GM12892 (cell line): ENCODE results near the gene CPLX1.
"Not testable (repeated sequence)": the region's sequence is repeated elsewhere in the genome, so short reads cannot be mapped to it uniquely, and the experiment has no call there.

Experiments used
- DNase-seq: peaks from one replicate; pipeline ENCODE4 v3.0.0; 2011; ENCODE audit not compliant: insufficient read length
- FAIRE-seq: peaks from 2 replicates; lab custom pipeline; 2011; peaks lifted over from hg19 to GRCh38; lab: Jason Lieb, UNC
- POLR2A ChIP-seq: IDR thresholded peaks from 2 replicates; pipeline ENCODE4 v1.6.1; 2011; ENCODE audit warnings: low read depth, low read length, control low read depth
- POLR2AphosphoS5 ChIP-seq: IDR thresholded peaks from 2 replicates; pipeline ENCODE4 v1.6.1; 2011; ENCODE audit warnings: low read depth, low read length, control low read depth
- TAF1 ChIP-seq: IDR thresholded peaks from 2 replicates; pipeline ENCODE4 v1.6.1; 2011; ENCODE audit warnings: low read depth, mild to moderate bottlenecking, control low read depth, low read length, borderline replicate concordance

CPLX1 gene

DNA sequence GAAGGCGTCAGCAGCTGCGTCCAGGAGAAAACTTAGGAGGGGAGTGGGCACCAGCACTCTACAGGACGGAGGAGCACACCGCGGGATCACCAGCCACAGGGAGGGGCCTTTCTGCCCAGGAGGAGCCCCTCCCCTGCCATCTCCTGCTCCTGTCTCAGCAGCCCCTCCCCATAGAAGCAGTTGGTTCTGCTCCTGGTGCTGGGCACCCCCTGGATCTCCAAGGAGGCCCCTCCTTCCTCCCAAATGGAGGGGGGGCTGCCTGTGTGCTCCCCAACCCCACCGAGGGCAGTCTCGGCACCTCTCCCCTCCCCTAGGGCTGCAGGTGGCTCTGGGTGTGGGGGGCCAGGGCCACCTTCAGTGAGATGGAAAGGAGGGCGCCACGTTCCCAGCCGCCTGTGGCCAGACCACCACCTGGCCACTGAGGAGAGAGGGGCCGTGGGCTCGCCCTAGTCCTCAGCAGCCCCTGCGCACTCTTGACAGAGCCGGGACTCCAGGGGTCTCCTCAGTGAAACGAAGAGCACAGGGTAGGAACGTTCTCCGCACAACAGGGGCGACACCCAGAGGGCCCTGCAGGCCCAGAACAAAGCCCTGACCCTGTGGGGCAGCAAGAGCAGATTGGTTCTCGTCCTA is 37.8 kb downstream of the CPLX1 start:
- TF ChIP-seq TAF1 (no peak), POLR2AphosphoS5 (no peak), POLR2A (no peak)
- DNase-seq (no peak), FAIRE-seq (no peak)

DNA sequence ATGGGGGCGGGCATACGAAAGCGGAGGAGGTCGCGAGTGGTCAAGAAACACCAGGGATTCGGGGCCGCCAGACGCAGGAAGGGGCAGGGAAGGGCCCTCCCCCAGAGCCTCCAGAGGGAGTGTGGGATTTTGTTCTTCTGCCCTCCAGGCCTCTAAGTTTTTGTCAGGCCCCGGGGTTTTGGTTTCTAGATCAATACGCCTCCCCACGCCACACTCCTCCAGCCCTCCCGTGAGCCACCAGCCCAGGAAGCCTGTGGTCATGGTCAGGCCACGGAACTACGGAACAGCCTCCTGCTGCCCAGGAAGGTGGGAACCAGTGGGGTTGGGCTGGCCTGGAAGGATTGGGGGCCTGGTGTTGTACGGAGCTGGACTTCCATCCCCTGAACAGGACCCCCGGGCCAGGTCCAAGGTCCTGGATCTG is 38.4 kb downstream of the CPLX1 start:
- DNase-seq (no peak), FAIRE-seq (no peak)
- no peak for TF ChIP-seq POLR2A
- no peak for TF ChIP-seq POLR2AphosphoS5
- TF ChIP-seq TAF1 = no peak

DNA sequence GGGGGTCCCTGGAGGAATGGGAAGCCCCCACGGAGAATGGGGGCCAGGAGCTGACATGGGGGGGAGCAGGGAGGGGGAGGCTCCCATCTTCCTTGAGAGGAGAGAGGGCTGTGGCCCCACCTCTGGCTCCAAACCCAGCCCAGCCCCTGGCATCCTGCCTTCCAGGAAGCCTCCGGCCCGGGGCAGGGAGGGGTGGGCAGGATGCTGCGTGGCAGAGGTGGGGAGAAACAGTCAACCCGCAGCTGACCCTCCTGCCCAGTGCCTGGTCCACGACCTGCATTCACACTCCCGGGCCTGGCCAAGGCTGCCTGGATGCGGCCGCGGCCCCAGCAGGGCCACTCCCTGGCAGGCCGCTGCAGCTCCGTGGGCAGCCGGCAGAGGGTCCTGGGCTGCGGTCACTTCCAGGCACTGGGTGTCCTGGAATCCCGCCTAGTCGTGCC is 39.0 kb downstream of the CPLX1 start:
- no peak for FAIRE-seq
- no peak for DNase-seq
- TF ChIP-seq TAF1 (no peak), POLR2A (no peak), POLR2AphosphoS5 (no peak)

DNA sequence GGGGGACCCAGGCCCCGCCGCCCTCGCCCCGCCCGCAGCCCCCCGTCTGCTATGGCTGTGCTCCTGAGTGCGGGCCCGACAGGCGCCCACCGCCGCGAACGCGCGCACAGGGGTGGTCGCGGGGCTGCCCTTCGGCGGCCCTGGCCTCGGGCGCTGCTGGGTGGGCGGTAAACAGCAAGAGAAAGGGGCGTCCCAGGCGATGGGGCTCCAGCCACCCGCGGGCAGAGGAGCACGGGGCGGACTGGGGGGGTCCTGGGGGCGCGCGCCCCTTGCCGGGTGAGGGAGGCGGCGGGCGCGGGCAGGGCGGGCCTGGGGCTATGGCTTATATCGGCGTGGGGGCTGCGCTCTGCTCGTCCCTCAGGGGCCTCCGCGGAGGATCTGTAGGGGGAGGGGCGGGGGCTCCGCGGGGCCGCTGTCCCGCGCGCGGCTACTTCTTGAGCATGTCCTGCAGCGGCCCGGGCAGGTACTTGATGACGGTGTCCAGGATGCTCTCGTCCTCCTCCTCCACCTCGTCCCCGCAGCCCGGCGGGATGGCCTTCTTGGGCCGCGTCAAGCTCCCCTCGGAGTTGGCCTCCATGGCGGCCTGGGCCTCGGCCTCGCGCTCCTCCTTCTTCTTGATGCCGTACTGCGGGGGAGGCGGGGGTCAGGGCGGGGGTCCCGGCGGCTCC is 39.7 kb downstream of the CPLX1 start:
- FAIRE-seq (no peak), DNase-seq (no peak)
- TF ChIP-seq POLR2AphosphoS5 (no peak), TAF1 (no peak), POLR2A (no peak)

DNA sequence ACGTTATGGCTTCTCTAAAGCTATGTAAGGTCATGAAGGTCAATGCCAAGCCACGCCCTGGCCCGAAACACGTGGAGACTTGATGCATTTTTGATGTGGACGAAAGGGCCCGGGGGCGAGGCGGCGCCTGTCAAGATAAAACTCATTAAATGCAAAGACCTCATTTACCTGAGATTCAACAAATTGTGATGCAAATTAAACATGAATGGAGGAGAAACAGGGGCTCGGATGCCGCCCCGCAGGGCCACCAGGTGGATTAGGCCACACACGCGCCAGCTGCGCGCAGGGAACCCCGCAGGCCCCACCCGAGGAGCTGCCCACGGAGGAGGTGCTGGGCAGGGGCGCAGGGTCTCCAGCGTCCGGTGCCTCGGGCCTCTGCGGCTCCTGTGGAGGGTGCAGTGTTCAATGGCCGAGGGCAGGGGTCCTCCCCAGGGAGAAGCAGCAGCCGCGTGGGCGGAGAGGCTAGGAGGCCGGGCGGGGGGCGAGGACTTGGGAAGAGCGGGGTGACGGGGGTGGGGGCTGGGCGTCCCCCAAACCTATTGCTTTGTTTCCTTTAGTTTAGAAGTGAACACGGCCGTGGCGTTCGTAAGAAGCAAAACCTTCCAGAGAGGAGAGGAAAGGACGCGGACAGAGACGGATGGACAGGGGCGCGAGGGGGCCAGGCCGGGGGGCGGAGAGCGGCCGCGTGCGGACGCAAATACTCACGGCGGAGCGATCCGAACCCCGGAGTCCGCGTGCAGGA is 40.4 kb downstream of the CPLX1 start:
- TF ChIP-seq POLR2AphosphoS5 (no peak), TAF1 (no peak), POLR2A (no peak)
- no peak for DNase-seq
- FAIRE-seq = no peak

DNA sequence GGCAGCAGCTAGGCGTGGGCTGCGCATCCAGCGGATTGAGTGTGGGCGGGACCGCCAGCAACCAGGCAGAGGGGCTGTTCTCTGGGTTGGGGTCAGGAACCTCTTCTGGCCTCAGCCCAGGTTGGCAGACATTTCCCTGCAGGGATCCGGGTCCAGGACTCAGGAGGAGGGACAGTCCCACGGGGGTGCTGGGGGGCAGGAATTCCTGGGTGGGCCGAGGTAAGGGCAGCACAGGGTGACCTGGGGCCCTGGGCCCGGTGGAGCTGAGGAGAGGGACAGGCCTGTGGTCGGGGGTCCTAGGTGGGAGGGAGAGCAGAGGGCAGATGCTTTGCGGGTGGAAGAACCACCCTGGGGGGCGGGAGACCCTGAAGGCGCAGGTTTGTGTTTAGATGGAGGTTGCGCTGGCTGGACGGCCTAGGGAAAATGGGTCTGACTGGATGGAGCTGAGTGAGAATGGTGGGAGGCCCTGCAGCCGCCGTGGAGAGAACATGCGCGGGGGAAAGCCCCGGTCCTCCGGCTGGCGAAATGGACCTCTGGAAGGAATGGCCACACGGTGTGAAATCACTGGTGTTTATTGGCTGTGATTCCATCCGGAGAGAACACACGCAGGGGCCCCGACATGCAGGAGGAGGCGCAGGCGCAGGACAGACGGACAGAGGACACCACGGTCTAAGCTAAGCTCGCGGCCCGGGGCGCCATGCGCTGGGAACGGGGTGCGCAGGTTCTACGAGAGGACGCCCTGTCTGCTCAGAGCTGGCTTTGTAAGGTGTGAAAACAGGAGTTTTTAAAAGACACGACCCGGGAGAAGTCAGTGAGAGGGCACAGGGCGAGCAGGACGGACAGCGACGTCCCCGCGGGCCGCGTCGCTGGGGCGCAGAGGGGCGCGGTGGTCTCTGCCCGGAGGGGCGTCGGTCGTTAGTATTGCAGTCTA is 41.3 kb downstream of the CPLX1 start:
- FAIRE-seq = no peak

DNA sequence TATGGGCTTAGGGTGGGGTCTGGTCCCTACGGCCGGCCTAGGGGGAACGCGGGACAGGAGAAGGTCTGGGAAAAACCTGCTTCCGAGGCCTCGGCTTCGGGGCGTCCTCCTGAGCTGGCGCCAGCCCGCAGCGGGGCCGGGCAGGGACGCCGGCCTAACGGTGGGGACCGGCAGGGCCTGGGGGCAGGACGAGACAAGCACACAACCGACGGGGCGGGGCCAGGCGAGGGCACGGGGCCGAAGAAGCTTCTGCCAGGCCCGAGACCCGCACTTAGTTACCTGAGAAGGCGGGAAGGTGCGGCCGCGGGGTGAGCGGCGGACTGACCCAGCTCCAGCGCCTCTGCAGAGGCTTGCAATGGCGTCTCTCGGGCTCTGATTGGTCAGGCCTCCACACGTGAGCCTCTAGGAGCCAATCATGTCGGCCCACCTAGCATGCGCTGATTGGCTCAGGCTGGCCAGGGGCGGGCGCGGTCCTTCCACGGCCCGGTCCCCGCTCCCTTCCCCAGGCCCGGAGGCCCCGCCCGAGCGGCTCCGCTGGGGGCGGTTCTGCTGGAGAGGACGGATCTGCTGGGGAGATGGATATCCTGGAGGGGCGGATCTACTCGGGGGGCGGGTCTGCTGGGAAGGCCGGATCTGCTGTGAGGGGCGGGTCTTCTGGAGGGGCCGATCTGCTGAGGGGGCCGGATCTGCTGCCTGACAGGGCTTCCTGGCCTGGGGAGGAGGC is 44.3 kb downstream of the CPLX1 start:
- FAIRE-seq = peak; percentile 99
- peak; percentile 97 for DNase-seq
- TF ChIP-seq POLR2A (peak; percentile 93), TAF1 (peak; percentile 82), POLR2AphosphoS5 (peak; percentile 93)

More for the DNA sequence above, 41.3 kb downstream of the CPLX1 start:
- no peak for DNase-seq
- no peak for TF ChIP-seq TAF1
- no peak for TF ChIP-seq POLR2AphosphoS5
- TF ChIP-seq POLR2A = no peak

DNA sequence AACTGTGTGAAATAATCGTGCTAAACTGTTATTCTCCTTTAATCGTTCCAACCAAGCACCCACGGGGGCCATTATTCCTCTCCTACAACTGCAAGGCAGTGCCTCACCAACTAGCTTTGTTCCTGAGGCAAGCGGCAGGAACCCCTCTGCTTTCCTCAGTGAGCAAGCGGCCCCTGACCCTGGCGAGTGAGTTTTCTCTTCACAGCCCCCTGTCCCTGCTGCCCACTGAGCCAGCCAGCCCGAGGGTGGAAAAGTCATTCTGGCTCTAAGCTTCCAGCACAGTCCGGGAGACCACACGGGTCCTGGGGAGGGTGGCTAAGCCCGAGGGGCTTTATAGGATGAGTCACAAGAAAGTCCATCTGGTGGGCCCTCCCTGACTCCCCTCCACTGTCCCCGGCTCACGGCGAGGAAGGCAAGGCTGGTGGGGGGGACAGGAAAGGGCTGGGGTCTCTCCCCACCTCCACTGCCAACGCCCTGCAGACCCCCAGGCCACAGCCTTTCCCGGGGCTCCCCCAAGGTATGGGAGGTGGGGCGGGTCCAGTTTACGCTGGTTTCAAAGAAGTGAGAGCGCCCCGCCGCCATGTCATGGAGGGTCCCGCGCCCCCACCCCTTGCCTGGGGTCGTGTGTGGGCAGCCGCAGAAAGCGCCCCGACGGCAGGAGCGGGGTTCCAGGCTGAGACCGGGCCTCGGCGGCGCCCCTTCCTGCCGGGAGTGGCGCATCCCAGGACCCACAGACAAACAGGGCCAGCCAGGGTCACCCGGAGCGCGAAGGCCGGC is 45.0 kb downstream of the CPLX1 start:
- TF ChIP-seq POLR2AphosphoS5 = no peak
- TF ChIP-seq POLR2A = no peak
- no peak for TF ChIP-seq TAF1
- DNase-seq = no peak
- no peak for FAIRE-seq

DNA sequence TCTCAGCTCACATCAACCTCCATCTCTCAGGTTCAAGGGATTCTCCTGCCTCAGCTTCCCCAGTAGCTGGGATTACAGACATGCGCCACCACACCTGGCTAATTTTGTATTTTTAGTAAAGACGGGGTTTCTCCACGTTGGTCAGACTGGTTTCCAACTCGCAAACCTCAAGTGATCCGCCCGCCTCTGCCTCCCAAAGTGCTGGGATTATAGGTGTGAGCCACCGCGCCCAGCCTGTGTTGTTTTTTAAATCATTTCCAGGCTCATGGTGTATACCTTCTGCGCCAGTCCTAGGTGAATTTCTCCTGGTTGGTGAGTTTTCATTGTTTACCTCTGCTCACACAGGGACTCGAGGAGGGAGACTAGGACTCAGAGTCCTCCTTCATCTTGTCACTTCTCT is 45.7 kb downstream of the CPLX1 start:
- not testable (repeated sequence) for DNase-seq

DNA sequence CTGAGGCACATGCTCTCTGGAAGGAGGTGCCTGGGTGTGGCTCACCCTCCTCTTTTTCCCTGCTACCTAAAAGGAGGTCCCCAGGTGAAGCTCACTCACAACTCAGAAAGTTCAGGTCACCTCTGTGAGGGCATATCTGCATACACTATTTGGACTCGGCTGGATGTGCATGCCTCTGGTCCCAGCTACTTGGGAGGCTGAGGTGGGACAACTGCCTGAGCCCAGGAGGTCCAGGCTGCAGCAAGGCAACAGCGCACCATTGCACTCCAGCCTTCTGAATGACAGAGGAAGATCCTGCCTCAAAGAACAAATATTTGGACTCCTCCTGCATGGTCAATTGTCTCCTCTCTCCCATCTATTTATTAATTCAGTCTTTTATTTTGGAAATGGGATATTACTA is 46.4 kb downstream of the CPLX1 start:
- DNase-seq (no peak), FAIRE-seq (no peak)
- TF ChIP-seq POLR2AphosphoS5 (0 out of 2 replicates have a peak, but pooled peaks have one; percentile 51), POLR2A (no peak), TAF1 (no peak)

More for the DNA sequence above, 45.7 kb downstream of the CPLX1 start:
- peak; percentile 38 for FAIRE-seq
